ENCODE data around the gene MAFF. TPM values are rescaled to one million over a fixed set of nuclear protein-coding genes. Genes with fewer than 3 reads are reported as not detected.

MAFF gene
- total RNA-seq, 1 experiment from 2014 or later, result 26.0 TPM

DNA sequence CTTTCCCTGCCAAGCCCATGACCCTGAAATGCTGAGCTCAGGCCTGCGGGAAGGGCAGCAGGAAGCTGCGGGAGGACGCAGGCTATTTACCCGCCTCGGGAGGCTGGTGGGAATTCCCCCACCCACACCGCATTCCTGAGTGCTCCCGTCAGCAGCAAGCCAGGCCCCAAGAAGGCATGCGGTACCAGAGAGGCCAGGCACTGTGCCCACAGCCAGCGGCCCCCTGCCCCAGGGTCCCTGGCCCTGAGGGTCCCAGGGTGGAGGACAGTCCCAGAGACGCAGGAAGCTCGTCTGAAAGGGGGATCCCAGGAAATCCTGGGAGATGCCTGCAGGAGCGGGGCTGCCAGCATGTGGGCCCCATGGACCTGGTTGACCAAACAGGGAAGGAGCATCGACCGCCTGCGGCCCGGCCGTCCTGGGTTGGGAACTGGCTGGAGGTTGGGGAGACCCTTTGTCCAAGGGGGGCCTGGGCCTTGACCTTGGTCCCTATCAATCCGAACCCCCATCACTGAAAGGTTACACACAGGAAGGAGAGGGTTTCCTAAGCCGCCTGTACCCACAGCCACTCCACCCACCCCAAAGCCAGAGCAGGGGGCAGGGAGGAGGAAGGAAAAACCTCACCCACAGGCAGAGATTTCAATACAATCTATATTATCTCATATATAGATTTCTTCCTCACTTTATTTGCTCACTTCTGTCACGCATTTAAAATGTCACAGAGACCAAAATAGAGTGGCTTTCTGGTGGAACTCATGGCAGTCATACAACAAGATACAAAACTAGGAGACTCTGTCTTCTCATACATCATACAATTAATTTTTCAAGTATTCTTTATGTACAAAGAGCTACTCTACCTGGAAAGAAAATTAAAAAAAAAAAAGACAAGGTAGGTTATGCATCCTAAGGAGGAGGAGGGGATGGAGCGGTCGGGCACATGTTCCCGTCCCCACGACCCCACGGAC lies 17.1 kb downstream of the MAFF start:
- Histone ChIP-seq H3K9me2 (ENCODE audit: insufficient read depth) (no peaks in the 10 kb centered on the region), H3K9me3 (ENCODE audit: control insufficient read depth in 1 of 2, insufficient read depth in 1 of 2, low read depth in 1 of 2, low read length in 2 of 2) (no peaks in the 10 kb centered on the region), H3K27me3 (ENCODE audit: insufficient read depth, low read length) (no peaks in the 10 kb centered on the region), H3K36me3 (ENCODE audit: control insufficient read depth in 1 of 2, insufficient read depth in 2 of 2, low read length in 2 of 2) (peaks cover 0 to 13% of the 10 kb centered on the region in 2 experiments; a peak in 2 of 4 replicates), H3K27ac (ENCODE audit: low read depth, low read length) (peak overlapping the region; percentile 79), H3K9ac (ENCODE audit: low read length) (peak overlapping the region; percentile 77), H3K4me3 (replicated peaks in 1 of 2; ENCODE audit: low read depth in 1 of 2, low read length in 2 of 2) (peak overlapping the region in 1 of 2 experiments; percentile 32; a peak in 2 of 4 replicates), H3K79me2 (ENCODE audit: insufficient read depth, low read length) (peaks cover 5% of the 10 kb centered on the region; the same call in 1 of the 2 replicates), H2AFZ (ENCODE audit: low read depth, low read length, poor library complexity, severe bottlenecking) (no peak overlapping the region), H4K20me1 (ENCODE audit: insufficient read depth) (no peaks in the 10 kb centered on the region), H3K4me1 (ENCODE audit: control insufficient read depth in 1 of 2, insufficient read depth in 2 of 2, low read length in 2 of 2) (peaks cover 28 to 55% of the 10 kb centered on the region in 2 experiments), H3K4me2 (ENCODE audit: low read length) (peak overlapping the region; percentile 70)
- CTCF ChIA-PET, result interaction anchor here (1.8 to 2.3 kb wide), 2 partner anchors 11 to 104 kb away, joined by 5 to 6 read pairs; no protein-coding TSS in a partner anchor
- POLR2A ChIA-PET, result interaction anchor here (0.9 to 1.6 kb wide), 4 partner anchors 9 to 17 kb away, joined by 3 to 6 read pairs (median 4); partner anchors contain the start of gene MAFF
- ATAC-seq (peak; percentile 87), DNase-seq (ENCODE audit: low read depth, low spot score) (peak; percentile 75)
- no peak for TF ChIP-seq CEBPB (IDR thresholded peaks at IDR 0.05; ENCODE audit: low read depth)
- peak; percentile 24 for TF ChIP-seq YY1 (IDR thresholded peaks at IDR 0.05; ENCODE audit: extremely low read depth, insufficient replicate concordance, low read depth, low read length)
- TF ChIP-seq, protein P1, sequence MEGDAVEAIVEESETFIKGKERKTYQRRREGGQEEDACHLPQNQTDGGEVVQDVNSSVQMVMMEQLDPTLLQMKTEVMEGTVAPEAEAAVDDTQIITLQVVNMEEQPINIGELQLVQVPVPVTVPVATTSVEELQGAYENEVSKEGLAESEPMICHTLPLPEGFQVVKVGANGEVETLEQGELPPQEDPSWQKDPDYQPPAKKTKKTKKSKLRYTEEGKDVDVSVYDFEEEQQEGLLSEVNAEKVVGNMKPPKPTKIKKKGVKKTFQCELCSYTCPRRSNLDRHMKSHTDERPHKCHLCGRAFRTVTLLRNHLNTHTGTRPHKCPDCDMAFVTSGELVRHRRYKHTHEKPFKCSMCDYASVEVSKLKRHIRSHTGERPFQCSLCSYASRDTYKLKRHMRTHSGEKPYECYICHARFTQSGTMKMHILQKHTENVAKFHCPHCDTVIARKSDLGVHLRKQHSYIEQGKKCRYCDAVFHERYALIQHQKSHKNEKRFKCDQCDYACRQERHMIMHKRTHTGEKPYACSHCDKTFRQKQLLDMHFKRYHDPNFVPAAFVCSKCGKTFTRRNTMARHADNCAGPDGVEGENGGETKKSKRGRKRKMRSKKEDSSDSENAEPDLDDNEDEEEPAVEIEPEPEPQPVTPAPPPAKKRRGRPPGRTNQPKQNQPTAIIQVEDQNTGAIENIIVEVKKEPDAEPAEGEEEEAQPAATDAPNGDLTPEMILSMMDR (IDR thresholded peaks at IDR 0.05 in 2 of 3, conservative IDR thresholded peaks at IDR 0.05 in 1 of 3; ENCODE audit: borderline replicate concordance in 1 of 3, insufficient read depth in 1 of 3, low read depth in 2 of 3, low read length in 2 of 3), result no peak
- TF ChIP-seq, protein P2, sequence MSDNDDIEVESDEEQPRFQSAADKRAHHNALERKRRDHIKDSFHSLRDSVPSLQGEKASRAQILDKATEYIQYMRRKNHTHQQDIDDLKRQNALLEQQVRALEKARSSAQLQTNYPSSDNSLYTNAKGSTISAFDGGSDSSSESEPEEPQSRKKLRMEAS (IDR thresholded peaks at IDR 0.05), result peak; percentile 82
- TF ChIP-seq ZFX (IDR thresholded peaks at IDR 0.05), result peak; percentile 48; the same call in 1 of the 2 replicates
- no peak for TF ChIP-seq SRF (IDR thresholded peaks at IDR 0.05; ENCODE audit: low read depth)
- TF ChIP-seq ZNF274 (IDR thresholded peaks at IDR 0.05; ENCODE audit: low read depth, low read length), result no peak
- TF ChIP-seq POLR2AphosphoS5 (IDR thresholded peaks at IDR 0.05; ENCODE audit: low read depth, low read length), result peak; percentile 42; the same call in 1 of the 2 replicates
- peak; percentile 67 for TF ChIP-seq JUND (IDR thresholded peaks at IDR 0.05)
- no peak for TF ChIP-seq EZH2phosphoT487 (IDR thresholded peaks at IDR 0.05; ENCODE audit: borderline replicate concordance)
- TF ChIP-seq TCF7L2 (IDR thresholded peaks at IDR 0.05; ENCODE audit: borderline replicate concordance, extremely low read depth, insufficient read depth, insufficient read length), result no peak
- peak; percentile 77 for TF ChIP-seq SP1 (IDR thresholded peaks at IDR 0.05; ENCODE audit: low read depth)
- no peak for TF ChIP-seq POLR2A (IDR thresholded peaks at IDR 0.05; ENCODE audit: borderline replicate concordance, extremely low read depth, insufficient read depth, insufficient read length)
- TF ChIP-seq, protein P3, sequence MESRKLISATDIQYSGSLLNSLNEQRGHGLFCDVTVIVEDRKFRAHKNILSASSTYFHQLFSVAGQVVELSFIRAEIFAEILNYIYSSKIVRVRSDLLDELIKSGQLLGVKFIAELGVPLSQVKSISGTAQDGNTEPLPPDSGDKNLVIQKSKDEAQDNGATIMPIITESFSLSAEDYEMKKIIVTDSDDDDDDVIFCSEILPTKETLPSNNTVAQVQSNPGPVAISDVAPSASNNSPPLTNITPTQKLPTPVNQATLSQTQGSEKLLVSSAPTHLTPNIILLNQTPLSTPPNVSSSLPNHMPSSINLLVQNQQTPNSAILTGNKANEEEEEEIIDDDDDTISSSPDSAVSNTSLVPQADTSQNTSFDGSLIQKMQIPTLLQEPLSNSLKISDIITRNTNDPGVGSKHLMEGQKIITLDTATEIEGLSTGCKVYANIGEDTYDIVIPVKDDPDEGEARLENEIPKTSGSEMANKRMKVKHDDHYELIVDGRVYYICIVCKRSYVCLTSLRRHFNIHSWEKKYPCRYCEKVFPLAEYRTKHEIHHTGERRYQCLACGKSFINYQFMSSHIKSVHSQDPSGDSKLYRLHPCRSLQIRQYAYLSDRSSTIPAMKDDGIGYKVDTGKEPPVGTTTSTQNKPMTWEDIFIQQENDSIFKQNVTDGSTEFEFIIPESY (IDR thresholded peaks at IDR 0.05; ENCODE audit: extremely low read depth, insufficient replicate concordance, low read length), result peak; percentile 33
- TF ChIP-seq ELF1 (IDR thresholded peaks at IDR 0.05; ENCODE audit: borderline replicate concordance, low read depth), result no peak
- TF ChIP-seq EGR1 (IDR thresholded peaks at IDR 0.05; ENCODE audit: low read depth), result peak; percentile 94
- RAD21 ChIA-PET (ENCODE audit: low non-redundant PET in 1 of 2, low total read pairs in 2 of 2, uncharacterized antibody in 2 of 2, unreplicated experiment in 2 of 2), result interaction anchor here in 1 of 2 experiments (0.6 kb wide), 1 partner anchor 121 kb away, joined by 4 read pairs; no protein-coding TSS in a partner anchor
- intact Hi-C loops (cut with micrococcal nuclease), result loop anchor here (5.0 kb wide), 1 partner anchor 98 kb away; the partner anchor contains the start of gene CSNK1E
- BruUV-seq (replicated peaks), result TSS peak; percentile 35
